C4-2B (cell line): ENCODE results near the gene MROH2A.

Experiments
- CTCF ChIP-seq: fragments of 450-650 bp; conservative IDR thresholded peaks from 2 replicates; pipeline ENCODE4 v1.5.1; 2017; ENCODE audit warnings: mild to moderate bottlenecking
- ZFX ChIP-seq: fragments of 450-650 bp; IDR thresholded peaks from 2 replicates; pipeline ENCODE4 v1.6.1; 2017

GRCh38 chr2:233769260-233769659 lies 8.9 kb upstream of the MROH2A start:
- TF ChIP-seq CTCF (no peak), ZFX (no peak)
